Activated CD4-positive, alpha-beta T cell treated with anti-CD3 and anti-CD28 coated beads for 36 hours (primary cell): ENCODE measurements around the gene DYNC1LI1. TPM values are rescaled to one million over a fixed set of nuclear protein-coding genes. Genes with fewer than 3 reads are reported as not detected.
"Not testable (repeated sequence)": the region's sequence is repeated elsewhere in the genome, so short reads cannot be mapped to it uniquely, and the experiment has no call there.

Source experiments
- ATAC-seq: fragments of 200-7000 bp; cut with Tn5 transposase; one replicate; pipeline ENCODE4 v1.10.0; 2021; ENCODE audit warnings: mild to moderate bottlenecking, moderate library complexity
- CTCF ChIA-PET: fragments of 350-600 bp; sonication (Branson Sonifier 250); formaldehyde crosslinking; loops from one replicate; lab custom pipeline; 2021; ENCODE audit warnings: antibody characterized with exemption; lab: Charles Lee
- POLR2A ChIA-PET: fragments of 350-600 bp; sonication (Branson Sonifier 250); formaldehyde crosslinking; loops from one replicate; lab custom pipeline; 2021; ENCODE audit warnings: antibody characterized with exemption, inconsistent platforms; lab: Charles Lee
- DNase-seq: peaks from one replicate; pipeline ENCODE4 v3.0.0-alpha.2; 2020
- H3K27ac Mint-ChIP-seq: one replicate; pipeline ENCODE4 v1.8.0; 2021; ENCODE audit warnings: mixed read lengths
- H3K27me3 Mint-ChIP-seq: one replicate; pipeline ENCODE4 v1.8.0; 2021; ENCODE audit warnings: mixed read lengths
- H3K36me3 Mint-ChIP-seq: one replicate; pipeline ENCODE4 v1.8.0; 2021; ENCODE audit warnings: low read depth, mixed read lengths
- H3K4me1 Mint-ChIP-seq: one replicate; pipeline ENCODE4 v1.8.0; 2021; ENCODE audit warnings: mixed read lengths
- H3K4me3 Mint-ChIP-seq: one replicate; pipeline ENCODE4 v1.8.0; 2021; ENCODE audit warnings: mild to moderate bottlenecking, moderate library complexity, mixed read lengths
- H3K9me3 Mint-ChIP-seq: one replicate; pipeline ENCODE4 v1.8.0; 2021; ENCODE audit warnings: low read depth, mixed read lengths
- intact Hi-C, 2 experiments: fragments of 100-400 bp; cut with DNase I in 1 of 2; cut with micrococcal nuclease in 1 of 2; formaldehyde crosslinking; loops; one replicate each; pipeline versions ENCODE4 v1.14.2 to v1.15.1; 2022 to 2024; cut with DNase I, micrococcal nuclease
- total RNA-seq, 2 experiments: library from RNA; stranded (reverse); gene quantifications; one replicate each; pipeline ENCODE4 v1.2.3, GENCODE V29; 2021

The DYNC1LI1 gene
- total RNA-seq, 2 experiments from 2014 or later, result 31.8 to 31.9 TPM

DNA sequence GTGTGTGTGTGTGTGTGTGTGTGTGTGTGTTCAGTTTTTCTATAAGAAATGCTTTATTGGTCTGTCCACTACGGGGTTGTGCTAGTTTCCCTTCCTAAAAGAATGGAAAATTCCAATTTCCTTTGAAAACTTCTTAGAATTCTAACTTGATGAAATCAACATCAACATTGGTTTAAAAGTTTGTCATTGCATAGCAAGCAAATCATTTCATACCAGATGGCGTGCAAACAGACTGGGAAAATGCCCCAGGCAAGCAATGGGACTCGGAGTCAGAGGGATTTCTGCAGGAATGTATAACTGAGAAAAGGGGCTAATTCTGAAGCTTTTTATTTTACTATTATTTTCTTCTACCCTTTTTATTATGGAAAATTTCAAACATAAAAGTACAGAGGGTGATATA lies 13.1 kb upstream of the DYNC1LI1 start:
- Mint-ChIP-seq H3K9me3 (no peaks in the 10 kb centered on the region), H3K27ac (no peak overlapping the region), H3K27me3 (no peaks in the 10 kb centered on the region), H3K4me1 (no peaks in the 10 kb centered on the region), H3K4me3 (no peak overlapping the region), H3K36me3 (no peaks in the 10 kb centered on the region)
- intact Hi-C loops, result no loop called here
- DNase-seq, result no peak
- ChIA-PET POLR2A (no interaction called here), CTCF (no interaction called here)
- no peak for ATAC-seq

DNA sequence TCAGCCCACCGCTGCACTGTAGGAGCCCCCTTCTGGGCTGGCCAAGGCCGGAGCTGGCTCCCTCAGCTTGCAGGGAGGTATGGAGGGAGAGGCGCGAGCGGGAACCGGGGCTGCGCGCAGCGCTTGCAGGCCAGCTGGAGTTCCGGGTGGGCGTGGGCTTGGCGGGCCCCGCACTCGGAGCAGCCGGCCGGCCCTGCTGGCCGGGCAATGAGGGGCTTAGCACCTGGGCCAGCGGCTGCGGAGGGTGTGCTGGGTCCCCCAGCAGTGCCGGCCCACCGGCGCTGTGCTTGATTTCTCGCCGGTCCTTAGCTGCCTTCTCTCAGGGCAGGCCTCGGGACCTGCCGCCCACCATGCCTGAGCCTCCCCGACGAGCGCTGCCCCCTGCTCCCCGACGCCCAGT lies 8.0 kb upstream of the DYNC1LI1 start:
- intact Hi-C loops, result loop anchor here in 1 of 2 experiments (10.0 kb wide), 1 partner anchor 474 kb away; the partner anchor contains the start of gene GPD1L
- H3K36me3 Mint-ChIP-seq, DNase-seq, CTCF ChIA-PET, H3K4me3 Mint-ChIP-seq, H3K9me3 Mint-ChIP-seq, ATAC-seq, H3K27me3 Mint-ChIP-seq, POLR2A ChIA-PET, H3K27ac Mint-ChIP-seq: not testable (repeated sequence)
- peaks cover 11% of the 10 kb centered on the region for H3K4me1 Mint-ChIP-seq

DNA sequence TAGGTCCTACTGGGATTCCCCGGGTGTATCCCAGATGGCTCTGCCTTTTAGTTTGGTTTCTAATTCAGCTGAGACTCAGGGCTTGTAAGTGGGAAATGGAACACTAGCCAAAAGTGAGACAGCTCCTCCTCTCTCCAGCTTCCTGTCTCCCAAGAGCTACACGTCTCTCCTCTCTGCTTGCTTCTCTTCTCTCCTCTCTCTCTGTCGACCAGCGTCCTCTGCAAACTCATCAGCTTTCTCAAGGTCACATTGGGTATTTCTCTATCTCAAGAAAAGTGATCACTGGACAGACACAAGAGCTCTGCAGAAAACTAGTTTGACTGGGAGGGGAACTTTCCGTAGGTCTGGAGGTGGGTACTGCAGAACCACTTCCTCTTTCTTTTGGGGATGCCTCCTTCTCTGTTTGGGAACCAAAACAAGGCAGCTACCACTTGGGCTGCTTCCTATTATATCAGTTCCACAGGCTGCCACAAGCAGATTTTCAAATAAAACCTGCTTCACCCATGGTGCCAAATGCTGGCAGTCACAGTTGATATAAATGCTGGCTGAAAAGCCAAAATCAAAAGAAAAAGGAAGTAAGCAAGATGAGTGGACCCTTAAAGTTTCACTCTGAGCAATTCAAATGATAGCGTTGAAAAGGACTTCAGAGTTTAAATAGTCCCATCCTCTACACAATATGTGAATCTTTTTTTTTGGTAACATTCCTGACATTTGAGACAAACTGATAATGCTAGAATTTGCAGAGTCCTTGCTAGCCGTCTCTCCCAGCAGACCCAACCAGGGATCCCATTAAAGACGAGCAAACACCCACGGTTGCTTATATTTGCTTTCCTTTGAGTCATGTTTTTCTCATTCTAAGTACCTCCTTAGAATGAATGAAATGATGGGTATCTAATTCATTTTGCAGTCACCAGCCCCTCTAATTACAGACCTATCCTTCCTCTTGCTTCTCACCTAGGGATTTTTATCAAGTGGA lies 7.2 kb upstream of the DYNC1LI1 start:
- intact Hi-C loops, result loop anchor here in 1 of 2 experiments (10.0 kb wide), 1 partner anchor 473 kb away; the partner anchor contains the start of gene GPD1L
- peak overlapping the region; percentile 78 for H3K27ac Mint-ChIP-seq
- peaks cover 11% of the 10 kb centered on the region for H3K4me1 Mint-ChIP-seq
- POLR2A ChIA-PET, result no interaction called here
- peak overlapping the region; percentile 27 for H3K4me3 Mint-ChIP-seq
- H3K9me3 Mint-ChIP-seq, result no peaks in the 10 kb centered on the region
- no peaks in the 10 kb centered on the region for H3K36me3 Mint-ChIP-seq
- CTCF ChIA-PET, result no interaction called here
- H3K27me3 Mint-ChIP-seq, result no peaks in the 10 kb centered on the region
- DNase-seq (peak; percentile 18), ATAC-seq (peak; percentile 75)

DNA sequence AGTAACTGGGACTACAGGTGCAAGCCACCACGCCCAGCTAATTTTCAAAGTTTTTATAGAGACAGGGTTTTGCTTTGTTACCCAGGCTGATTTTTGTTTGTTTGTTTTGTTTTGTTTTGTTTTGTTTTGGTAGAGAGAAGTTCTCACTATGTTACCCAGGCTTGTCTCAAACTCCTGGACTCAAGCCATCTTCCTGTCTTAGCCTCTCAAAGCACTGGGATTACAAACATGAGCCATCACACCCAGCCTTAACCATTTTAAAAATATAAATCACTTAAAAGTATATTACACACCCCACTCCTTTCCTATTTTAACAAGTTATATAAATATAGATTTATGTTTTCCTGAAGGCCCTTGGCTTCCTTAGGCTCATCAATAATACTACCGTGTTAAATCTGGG lies 6.5 kb upstream of the DYNC1LI1 start:
- Mint-ChIP-seq H3K4me1 (peaks cover 11% of the 10 kb centered on the region), H3K9me3 (no peaks in the 10 kb centered on the region), H3K4me3 (no peak overlapping the region), H3K27me3 (no peaks in the 10 kb centered on the region), H3K27ac (no peak overlapping the region), H3K36me3 (no peaks in the 10 kb centered on the region)
- POLR2A ChIA-PET, result no interaction called here
- CTCF ChIA-PET, result interaction anchor here (0.6 to 1.0 kb wide), 3 partner anchors 17 to 109 kb away, joined by 3 read pairs; no protein-coding TSS in a partner anchor
- no peak for DNase-seq
- ATAC-seq, result no peak
- intact Hi-C loops, result loop anchor here in 1 of 2 experiments (10.0 kb wide), 1 partner anchor 472 kb away; the partner anchor contains the start of gene GPD1L

DNA sequence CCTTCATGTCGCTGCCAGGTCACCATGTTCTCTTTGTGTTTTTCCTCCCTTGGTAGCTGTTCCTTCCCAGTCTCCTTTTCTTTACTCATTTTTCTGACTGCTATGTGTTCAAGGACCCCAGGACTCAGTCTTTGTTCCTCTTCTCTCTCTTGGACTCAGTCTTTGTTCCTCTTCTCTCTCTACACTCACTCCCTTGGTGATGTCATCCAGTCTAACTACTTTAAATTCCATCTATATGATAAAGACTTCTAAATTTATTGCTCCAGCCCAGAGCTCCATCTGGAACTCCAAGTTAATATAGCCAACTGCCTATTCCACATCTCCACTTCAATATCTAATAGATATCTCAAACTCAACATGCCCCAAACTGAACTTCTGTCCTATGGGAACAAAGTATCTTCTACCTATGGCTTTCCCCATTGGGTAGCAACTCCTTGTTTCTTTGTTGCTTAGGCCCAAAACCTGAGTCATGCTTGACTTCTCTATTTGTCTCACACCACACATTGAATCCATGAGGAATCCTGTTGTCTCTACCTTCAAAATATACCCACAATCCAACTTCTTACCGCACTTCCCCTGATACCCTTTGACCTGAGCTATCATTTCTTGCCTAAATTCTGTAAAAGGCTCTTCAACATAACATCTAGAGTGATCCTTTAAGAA lies 4.9 kb upstream of the DYNC1LI1 start:
- Mint-ChIP-seq H3K27ac (no peak overlapping the region), H3K36me3 (no peaks in the 10 kb centered on the region), H3K4me3 (no peak overlapping the region), H3K4me1 (peaks cover 18% of the 10 kb centered on the region), H3K9me3 (no peaks in the 10 kb centered on the region), H3K27me3 (no peaks in the 10 kb centered on the region)
- DNase-seq (no peak), ATAC-seq (no peak)
- intact Hi-C loops, result loop anchor here in 1 of 2 experiments (10.0 kb wide), 1 partner anchor 471 kb away; the partner anchor contains the start of gene GPD1L
- ChIA-PET CTCF (interaction anchor here (0.5 kb wide), 1 partner anchor 64 kb away, joined by 3 read pairs; no protein-coding TSS in a partner anchor), POLR2A (no interaction called here)

DNA sequence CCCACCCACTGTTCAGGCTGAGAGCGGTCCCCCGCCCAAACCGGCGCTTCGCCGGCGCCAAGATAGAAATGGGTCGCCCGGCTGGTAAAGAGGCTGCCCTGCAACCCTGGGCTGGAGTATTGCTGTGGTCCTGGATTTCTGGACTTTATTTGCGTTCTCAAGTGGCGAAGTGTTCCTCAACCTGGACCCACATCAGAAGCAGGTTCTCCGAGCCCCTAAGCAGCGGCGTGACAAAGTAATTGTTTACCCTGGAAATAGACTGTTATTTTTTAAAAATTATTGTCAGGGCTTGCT lies 481 bp upstream of the DYNC1LI1 start:
- H3K36me3 Mint-ChIP-seq, result peaks cover 6% of the 10 kb centered on the region
- H3K27me3 Mint-ChIP-seq, result no peaks in the 10 kb centered on the region
- DNase-seq, result no peak
- H3K4me1 Mint-ChIP-seq, result peaks cover 28% of the 10 kb centered on the region
- peak overlapping the region; percentile 75 for H3K27ac Mint-ChIP-seq
- CTCF ChIA-PET, result interaction anchor here (1.8 kb wide), 1 partner anchor 94 kb away, joined by 4 read pairs; no protein-coding TSS in a partner anchor
- peak overlapping the region; percentile 78 for H3K4me3 Mint-ChIP-seq
- POLR2A ChIA-PET, result no interaction called here
- H3K9me3 Mint-ChIP-seq, result no peaks in the 10 kb centered on the region
- intact Hi-C loops, result loop anchor here (1.0 to 10.0 kb wide), 8 partner anchors 68 to 871 kb away; partner anchors contain the start of genes GPD1L (in 2 of the 2), CMTM6 (in 1 of the 2), CMTM7 (in 1 of the 2) and CNOT10 (in 1 of the 2)
- ATAC-seq, result no peak

DNA sequence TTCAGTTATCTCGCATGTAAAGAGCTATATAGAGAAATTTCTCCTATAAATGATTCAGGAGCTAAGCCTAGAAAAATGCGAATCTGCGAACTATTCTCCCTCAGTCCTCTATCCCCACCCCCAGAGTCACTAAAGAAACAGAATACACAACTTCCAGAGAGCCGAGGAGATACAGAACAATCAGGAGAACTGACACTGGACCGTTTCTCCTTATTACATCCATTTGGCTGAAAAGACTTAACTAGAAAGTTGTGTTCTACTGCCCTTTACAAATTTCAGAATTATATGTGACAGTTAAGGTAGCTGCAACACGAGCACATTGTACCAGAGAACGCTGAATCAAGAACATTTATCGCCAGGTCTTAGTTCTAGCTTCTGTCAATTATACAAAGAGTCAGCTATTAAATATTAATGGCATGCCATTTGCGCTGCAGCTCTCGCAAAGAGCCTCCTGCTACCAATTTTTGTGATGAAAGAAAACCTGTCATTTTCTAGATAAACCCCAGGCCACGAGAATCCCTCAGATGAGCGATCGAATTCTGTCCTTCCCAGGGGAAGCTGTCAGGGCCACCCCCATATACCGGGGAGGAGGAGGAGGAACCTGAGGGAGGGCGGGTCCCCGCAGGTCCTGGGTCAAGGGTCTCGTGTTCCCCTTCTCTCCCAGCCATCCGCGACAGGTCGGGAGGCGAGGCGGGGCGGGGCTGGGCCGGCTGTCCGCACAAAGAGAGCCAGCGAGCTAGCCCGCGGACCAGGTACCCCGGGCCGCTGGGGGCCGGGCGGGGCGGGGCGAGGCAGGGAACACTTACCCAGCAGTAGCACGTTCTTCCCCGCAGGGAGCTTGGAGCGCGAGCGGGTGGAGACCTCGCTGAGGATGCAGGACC lies 878 bp downstream of the DYNC1LI1 start:
- Mint-ChIP-seq H3K27ac (peak overlapping the region; percentile 60), H3K27me3 (no peaks in the 10 kb centered on the region), H3K4me3 (peak overlapping the region; percentile 78), H3K36me3 (peaks cover 14% of the 10 kb centered on the region), H3K9me3 (no peaks in the 10 kb centered on the region), H3K4me1 (peaks cover 29% of the 10 kb centered on the region)
- POLR2A ChIA-PET, result interaction anchor here (0.6 to 1.1 kb wide), 4 partner anchors 10 to 541 kb away, joined by 3 to 6 read pairs (median 4); no protein-coding TSS in a partner anchor
- intact Hi-C loops, result loop anchor here (1.0 to 10.0 kb wide), 10 partner anchors 67 to 873 kb away; partner anchors contain the start of genes CMTM6 (in 2 of the 2), GPD1L (in 2 of the 2), CMTM7 (in 1 of the 2) and CMTM8 (in 1 of the 2)
- peak; percentile 39 for ATAC-seq
- CTCF ChIA-PET, result interaction anchor here (0.5 to 1.9 kb wide), 7 partner anchors 15 to 574 kb away, joined by 3 to 4 read pairs (median 3); partner anchors contain the start of gene CNOT10
- DNase-seq, result peak; percentile 64

DNA sequence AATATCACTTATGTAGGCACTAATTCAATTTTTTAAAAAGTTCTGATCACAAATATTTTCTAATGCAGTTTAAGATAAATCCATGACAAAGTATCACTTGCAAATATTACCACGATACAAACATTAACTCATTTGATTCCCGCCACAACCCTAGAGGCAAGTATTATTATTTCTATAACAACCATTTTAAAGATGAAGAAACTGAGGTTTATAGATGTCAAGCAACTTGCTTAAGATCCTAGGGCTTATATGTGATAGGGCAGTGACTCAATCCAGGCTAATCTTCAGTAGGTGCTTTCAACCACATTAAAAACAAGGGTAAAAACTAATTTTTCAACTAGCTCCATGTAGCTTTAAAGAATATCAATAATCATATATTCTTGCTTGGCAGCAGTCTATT lies 1.7 kb downstream of the DYNC1LI1 start:
- peaks cover 16% of the 10 kb centered on the region for H3K36me3 Mint-ChIP-seq
- H3K9me3 Mint-ChIP-seq, result no peaks in the 10 kb centered on the region
- ChIA-PET POLR2A (interaction anchor here (0.6 kb wide), 1 partner anchor 542 kb away, joined by 6 read pairs; no protein-coding TSS in a partner anchor), CTCF (interaction anchor here (0.7 to 1.9 kb wide), 5 partner anchors 16 to 133 kb away, joined by 3 to 4 read pairs (median 3); partner anchors contain the start of gene CNOT10)
- H3K4me3 Mint-ChIP-seq, result peak overlapping the region; percentile 78
- no peak overlapping the region for H3K27ac Mint-ChIP-seq
- ATAC-seq, result no peak
- H3K4me1 Mint-ChIP-seq, result peaks cover 31% of the 10 kb centered on the region
- intact Hi-C loops, result loop anchor here in 1 of 2 experiments (5.0 kb wide), 1 partner anchor 332 kb away; the partner anchor contains the start of gene CMTM8
- H3K27me3 Mint-ChIP-seq, result no peaks in the 10 kb centered on the region
- no peak for DNase-seq

DNA sequence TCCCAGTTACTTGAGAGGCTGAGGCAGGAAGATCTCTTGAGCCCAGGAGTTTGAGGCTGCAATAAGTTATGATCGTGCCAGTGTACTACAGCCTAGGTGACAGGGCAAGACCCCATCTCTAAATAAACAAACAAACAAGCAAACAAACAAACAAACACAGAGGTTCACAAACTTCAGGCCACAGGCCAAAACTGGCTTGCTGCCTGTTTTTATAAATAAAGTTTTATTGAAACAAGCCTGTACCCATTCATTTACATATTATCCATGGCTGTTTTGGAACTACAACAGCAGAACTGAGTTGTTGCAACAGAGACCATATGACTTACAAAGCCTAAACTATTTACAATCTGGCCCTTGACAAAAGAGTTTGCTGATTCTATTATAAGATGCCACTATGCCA lies 6.5 kb downstream of the DYNC1LI1 start:
- DNase-seq, result no peak
- Mint-ChIP-seq H3K4me1 (peaks cover 21% of the 10 kb centered on the region), H3K9me3 (no peaks in the 10 kb centered on the region), H3K27me3 (no peaks in the 10 kb centered on the region), H3K27ac (no peak overlapping the region), H3K4me3 (no peak overlapping the region), H3K36me3 (peaks cover 19% of the 10 kb centered on the region)
- intact Hi-C loops, result no loop called here
- ChIA-PET CTCF (no interaction called here), POLR2A (no interaction called here)
- ATAC-seq, result no peak

DNA sequence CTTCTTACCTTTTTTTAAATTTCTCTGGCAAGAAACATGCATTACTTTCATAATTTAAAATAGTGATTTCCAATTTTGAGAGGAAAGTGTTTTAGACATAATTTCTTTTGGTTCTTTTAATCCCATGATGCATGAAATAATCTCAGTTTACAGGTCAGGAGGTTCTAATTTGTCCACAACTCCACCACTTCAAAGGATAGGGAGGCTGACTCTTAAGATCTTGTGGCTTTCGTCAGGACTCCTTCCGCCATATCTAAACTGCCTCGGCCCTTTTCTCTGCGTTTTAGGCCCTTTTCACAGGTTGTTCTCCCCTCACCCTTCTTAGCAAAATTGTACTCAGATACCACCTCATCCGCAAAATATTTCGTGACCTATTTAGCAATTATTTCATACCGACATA lies 8.0 kb downstream of the DYNC1LI1 start:
- peaks cover 9% of the 10 kb centered on the region for H3K4me1 Mint-ChIP-seq
- no peaks in the 10 kb centered on the region for H3K27me3 Mint-ChIP-seq
- DNase-seq, result no peak
- H3K27ac Mint-ChIP-seq, result no peak overlapping the region
- ChIA-PET POLR2A (no interaction called here), CTCF (interaction anchor here (0.7 kb wide), 1 partner anchor 381 kb away, joined by 3 read pairs; no protein-coding TSS in a partner anchor)
- H3K9me3 Mint-ChIP-seq, result no peaks in the 10 kb centered on the region
- no peak overlapping the region for H3K4me3 Mint-ChIP-seq
- peaks cover 19% of the 10 kb centered on the region for H3K36me3 Mint-ChIP-seq
- intact Hi-C loops, result no loop called here
- ATAC-seq, result no peak
